GM19467 (cell line): ENCODE results near the gene KRTAP10-4.
"Not testable (repeated sequence)": the region's sequence is repeated elsewhere in the genome, so short reads cannot be mapped to it uniquely, and the experiment has no call there.

Experiments used
- ATAC-seq: cut with Tn5 transposase; IDR thresholded peaks from one replicate; pipeline ENCODE4 v1.9.1; 2021; ENCODE audit warnings: mild to moderate bottlenecking, moderate library complexity; ENCODE audit not compliant: unreplicated experiment

KRTAP10-4 gene

DNA sequence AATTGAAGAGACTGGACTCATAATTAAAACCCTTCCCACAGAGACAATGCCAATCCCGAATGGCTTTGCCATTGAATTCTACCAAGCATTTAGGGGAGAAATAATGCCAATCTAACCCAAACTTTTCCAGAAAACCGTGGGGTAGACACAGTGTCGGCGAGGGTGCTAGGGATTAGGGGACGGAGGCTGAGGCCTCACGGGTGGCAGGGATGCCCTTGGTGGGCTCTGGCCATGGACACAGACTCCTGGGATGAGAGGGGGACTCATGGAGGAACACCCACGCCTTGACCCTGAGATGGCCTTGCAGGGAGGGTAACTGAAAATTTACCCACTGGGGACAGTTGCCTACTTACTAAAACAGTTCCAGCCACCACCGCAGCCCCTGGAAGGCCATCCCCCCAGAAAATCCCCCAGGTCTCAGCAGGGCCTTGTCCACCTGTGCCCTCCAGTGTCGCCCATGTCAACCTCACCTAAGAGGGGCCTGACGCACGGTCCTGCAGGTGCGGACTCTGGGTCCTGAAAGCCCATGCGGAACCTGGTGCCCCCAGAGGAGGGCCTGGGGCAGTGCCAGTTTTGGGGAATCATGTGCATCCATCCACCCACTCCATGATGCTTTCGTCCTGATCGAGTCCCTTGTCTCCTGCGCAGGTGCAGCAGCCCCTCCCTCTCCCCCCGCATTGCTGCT is 5.0 kb downstream of the KRTAP10-4 start:
- ATAC-seq: no peak

DNA sequence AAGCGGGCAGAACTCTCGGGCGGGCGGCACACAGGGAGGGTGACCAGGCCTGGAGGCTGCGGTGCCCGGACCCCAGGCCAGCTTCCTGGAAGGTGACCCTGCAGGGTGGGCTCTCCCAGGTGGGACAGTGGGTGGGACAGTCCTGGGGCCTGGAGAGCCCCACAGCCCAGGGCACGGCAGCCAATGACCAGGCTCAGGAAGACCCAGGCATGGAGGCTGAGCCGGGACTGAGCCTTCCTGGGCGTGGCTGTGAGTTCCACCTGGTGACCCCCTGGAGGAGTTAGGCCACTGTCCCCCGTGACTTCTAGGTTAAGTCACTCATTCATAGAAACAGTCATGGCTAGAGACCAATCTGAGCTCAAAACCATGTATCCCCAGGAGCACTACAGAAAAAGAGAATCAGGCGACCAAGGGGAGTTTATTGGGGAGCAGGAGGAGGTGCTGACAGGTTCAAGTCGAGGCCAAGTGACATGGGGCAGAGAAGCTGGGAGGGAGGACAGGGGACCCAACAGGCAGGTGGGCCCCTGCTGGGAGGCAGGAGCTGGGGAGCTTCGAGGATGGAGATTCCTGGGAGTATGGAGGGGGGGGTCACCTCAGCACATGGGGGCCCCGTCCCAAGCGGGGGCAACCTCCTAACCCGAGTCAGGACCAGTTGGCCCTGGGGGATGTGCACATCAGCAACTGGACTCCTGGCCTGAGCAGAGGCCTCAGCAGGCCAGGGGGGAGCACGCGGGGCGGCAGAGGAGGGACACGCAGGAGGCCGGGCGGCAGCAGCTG is 5.7 kb downstream of the KRTAP10-4 start:
- no peak for ATAC-seq

DNA sequence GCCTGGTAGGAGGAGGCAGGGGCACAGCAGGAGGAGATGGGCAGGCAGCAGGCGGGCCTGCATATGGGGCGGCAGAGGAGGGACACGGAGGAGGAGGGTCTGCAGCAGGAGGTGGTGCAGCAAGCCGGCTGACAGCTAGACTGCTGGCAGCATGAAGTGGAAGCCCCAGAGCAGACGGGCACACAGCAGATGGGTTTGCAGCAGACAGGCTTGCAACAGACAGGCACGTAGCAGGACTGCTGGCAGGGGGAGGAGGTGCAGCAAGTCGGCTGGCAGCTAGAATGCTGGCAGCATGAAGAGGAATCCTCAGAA is 6.3 kb downstream of the KRTAP10-4 start:
- ATAC-seq: no peak

DNA sequence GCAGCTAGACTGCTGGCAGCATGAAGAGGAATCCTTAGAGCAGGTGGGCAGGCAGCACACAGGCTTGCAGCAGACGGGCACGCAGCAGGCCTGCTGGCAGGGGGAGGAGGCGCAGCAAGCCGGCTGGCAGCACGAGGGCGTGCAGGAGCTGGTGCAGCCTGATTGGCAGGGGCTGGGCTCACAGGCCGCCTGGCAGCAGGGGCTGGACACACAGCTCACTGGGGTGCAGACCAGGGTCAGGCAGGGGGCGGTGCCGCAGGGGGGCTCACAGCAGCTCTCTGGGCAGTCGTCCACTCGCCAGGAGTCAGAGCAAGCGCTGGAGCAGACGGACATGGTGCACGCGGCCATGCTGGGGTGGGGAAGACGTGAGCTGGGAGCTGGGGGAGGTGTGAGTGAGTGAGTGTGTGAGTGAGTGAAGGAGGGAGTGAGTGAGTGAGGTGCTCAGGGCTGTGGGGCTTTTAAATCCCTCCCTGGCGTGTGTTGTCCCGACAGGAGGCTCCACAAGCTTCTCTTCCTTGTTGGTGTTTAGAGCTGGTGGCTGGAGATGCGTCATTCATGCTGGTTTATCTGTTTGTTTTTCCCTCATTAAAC is 6.8 kb downstream of the KRTAP10-4 start, which contains the start of gene KRTAP10-5:
Gene KRTAP10-5, minus strand, starts transcription at position 374 of the 591 bp plus-strand sequence. Its CDS starts 26 bp downstream, at position 348.
- not testable (repeated sequence) for ATAC-seq

DNA sequence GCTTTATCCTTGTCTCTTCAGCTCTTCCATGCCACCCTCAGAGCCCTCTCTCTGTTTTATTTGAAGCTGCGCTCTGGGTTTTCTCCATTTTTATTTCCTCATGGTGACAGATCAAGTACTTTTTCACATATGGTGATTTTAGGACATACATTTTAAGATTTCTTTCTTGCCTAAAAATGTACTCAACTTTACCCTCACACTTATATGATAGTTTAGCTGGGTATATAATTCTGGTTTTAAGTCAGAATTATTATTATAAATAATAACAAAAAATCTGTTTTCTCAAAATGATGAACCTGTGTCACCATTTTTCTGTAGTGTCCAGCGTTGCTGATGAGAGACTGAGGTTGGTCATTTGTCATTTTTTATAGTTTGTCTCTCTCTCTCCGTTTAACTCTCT is 7.6 kb downstream of the KRTAP10-4 start:
- ATAC-seq: no peak

DNA sequence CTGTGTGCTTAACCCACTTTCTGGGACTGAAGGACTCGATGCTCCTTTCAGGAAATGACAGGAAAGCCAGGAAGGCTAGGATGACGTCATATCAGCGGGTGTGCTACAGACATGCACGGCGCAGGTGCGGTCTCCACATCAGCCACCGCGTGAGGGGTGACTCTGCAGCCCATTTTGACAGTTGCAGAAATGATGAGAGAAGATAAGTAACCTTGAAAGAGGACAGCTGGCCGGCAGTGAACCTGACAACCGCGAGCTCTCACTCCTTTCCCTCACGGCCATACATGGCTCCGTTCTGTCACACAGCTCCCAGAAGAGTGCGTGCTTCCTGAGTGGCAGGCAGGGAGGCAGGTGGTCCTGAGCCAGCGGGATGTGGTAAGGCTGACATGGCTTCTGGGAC is 8.5 kb downstream of the KRTAP10-4 start:
- ATAC-seq: no peak

DNA sequence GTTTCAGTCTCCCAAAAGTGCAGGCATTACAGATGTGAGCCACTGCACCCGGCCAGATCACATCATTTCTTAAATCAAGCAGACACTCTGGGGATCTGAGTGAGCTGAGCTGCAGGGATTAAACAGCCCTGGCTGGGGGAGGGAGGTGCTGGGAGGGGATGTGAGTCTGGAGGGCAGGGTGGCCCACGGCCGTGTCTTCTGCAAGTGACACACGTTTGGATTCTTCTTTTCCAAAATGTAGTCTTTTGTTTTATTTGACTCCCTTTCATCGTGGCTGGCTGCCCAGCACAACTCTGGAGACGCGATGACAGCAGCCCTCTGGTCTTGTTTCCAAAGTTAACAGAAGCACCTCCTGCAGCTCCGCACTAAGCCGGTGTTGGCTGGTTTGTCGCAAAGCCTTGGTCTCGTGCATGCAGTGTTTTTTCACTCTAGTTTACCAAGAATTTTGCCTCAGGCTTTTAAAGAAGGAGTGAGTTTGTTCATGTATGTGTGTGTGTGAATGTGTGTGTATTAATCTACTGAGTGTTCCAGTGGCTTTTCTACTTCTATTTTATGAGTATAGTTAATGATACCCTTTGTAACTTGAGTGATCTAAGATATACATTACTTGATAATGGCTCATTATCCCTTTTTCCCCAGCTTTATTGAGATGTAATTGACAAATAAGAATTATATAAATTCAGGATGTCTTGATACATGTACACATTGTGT is 9.7 kb downstream of the KRTAP10-4 start:
- no peak for ATAC-seq

DNA sequence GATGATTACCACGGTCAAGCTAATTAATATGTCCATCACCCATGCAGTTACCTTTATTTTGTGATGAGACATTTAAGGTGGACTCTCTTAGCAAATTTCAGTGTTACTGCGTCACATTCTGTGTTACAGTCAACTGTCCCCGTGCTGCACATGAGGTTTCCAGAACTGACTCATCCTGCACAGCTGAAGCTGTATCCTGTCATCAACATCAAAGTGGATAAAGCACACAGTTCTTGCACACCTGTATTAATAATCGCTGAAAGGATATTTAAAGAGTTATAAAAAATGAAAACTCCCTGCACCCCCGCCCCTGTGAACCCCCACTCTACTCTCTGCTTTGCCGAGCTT is 10.2 kb downstream of the KRTAP10-4 start:
- ATAC-seq: no peak

DNA sequence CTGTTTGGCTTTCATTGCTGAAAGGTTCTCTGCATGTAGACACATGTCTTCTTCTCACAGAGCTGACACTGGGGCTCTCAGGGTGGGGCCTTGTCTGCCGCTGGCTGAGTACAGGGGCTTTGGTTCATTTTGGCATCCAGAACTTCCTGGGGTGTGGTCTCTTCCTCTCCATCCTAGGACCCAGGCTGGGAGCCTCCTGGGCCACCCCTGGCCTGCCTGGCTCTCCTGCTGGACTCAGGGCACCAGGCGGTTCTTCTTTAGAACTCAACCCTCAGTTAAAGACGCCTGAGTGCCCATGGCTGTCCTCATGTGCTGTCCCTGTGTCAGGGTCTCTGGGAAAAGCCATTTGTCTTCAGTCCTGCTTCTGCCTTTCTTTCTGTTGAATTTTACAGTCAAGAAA is 12.4 kb downstream of the KRTAP10-4 start:
- no peak for ATAC-seq

DNA sequence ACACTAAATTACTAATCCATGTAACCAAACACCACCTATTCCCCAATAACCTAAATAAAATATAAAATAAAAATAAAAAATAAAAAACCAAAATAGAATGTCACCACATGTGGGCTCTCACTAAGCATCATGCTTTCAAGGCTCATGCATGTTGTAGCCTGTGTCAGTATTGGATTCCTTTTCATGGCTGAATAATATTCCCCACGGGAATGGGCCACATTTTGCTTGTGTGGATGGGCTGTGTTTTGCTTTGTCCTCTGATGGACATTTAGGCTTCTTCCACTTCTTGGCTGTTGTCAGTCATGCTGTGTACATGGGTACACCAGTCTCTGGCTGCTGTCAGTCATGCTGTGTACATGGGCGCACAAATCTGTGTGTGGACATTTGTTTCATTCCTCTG is 15.6 kb downstream of the KRTAP10-4 start:
- ATAC-seq: no peak

DNA sequence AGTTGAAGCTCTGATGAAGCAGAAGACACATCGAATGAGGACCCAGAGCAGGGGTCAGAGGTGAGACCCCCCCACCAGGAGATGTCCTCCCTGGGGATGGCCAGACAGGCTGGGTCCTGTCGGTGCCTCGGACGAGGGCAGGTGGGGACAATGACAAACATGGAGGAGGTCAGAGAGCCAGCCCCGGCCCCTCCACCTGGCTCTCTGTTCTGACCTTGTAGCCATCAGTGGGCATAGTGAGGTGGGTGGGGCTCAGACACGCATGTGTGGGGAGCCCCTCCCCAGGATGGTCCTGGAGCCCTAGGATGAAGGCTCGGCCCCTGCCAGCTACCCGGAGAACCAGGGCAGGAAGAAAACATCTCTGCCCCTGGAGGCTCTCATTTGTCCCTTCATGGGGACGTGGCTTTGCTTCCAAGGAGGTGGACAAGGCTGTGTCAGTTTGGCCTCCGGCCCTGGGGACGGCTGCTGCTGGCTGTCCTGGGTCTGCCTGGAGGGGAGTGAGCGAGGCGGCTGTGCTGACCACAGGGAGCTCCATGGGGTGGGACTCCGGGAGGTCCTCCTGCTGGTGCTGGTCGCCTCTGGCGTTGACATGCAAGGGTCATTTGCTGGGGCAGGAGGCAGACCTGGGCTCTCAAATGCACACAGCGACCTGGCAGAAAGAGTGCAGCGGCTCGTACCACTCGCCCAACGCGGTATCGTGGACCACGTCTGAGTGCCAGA is 16.2 kb downstream of the KRTAP10-4 start:
- no peak for ATAC-seq

DNA sequence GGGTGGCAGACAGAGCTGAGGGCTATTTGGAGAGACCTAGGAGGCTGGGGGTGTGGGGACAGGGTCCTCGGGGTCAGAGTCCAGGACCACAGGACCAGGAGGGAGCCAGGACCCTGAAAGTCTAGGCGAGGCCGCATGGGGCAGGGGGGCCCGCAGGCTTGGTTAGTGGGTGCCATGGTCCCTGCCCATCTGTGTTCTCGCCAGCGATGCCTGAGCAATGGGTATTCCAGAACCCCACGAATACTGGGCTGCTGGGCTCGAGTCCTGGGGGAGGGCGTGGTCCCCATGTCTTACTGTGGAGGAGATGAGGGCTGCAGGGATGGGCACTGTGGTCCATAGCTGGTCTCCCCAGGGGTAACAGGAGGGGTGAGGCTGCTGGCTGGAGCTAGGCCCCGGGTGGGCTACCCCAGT is 16.8 kb downstream of the KRTAP10-4 start:
- no peak for ATAC-seq

DNA sequence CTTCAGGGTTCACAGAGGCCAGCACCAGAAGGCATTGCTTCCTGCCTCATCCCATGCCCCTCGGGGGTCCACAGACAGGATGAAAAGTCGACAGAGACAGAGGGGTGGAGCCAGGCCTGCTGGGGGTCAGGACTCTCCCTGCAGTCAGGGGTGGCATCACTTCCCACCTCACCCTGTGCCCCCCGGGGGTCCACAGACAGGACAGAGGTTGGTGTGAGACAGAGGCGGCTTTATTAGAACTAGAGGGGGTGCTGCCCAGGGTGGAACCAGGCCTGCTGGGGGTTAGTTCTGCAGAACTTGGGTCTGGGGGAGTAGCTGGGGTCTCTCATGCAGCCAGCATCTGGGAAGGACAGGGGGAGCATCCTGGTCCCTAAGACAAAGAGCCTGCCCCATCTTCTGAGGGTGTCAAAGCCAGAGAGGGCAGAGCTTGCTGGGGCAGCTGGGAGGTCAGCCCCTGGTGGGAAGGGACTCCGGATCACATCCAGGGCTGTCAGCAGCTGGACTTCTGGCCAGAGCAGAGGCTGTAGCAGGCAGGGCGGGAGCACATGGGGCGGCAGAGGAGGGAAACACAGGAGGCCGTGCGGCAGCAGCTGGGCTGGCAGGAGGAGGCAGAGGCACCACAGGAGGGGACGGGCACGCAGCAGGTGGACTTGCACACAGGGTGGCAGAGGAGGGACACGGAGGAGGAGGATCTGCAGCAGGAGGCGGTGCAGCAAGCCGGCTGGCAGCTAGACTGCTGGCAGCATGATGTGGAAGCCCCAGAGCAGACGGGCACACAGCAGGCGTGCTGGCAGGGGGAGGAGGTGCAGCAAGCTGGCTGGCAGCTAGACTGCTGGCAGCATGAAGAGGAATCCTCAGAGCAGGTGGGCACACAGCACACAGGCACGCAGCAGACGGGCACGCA is 17.6 kb downstream of the KRTAP10-4 start:
- ATAC-seq: not testable (repeated sequence)

DNA sequence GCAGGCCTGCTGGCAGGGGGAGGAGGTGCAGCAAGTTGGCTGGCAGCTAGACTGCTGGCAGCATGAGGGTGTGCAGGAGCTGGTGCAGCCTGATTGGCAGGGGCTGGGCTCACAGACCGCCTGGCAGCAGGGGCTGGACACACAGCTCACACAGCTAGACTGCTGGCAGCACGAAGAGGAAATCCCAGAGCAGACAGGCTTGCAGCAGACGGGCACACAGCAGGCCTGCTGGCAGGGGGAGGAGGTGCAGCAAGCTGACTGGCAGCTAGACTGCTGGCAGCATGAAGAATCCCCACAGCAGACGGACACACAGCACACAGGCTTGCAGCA is 18.2 kb downstream of the KRTAP10-4 start:
- ATAC-seq: not testable (repeated sequence)

DNA sequence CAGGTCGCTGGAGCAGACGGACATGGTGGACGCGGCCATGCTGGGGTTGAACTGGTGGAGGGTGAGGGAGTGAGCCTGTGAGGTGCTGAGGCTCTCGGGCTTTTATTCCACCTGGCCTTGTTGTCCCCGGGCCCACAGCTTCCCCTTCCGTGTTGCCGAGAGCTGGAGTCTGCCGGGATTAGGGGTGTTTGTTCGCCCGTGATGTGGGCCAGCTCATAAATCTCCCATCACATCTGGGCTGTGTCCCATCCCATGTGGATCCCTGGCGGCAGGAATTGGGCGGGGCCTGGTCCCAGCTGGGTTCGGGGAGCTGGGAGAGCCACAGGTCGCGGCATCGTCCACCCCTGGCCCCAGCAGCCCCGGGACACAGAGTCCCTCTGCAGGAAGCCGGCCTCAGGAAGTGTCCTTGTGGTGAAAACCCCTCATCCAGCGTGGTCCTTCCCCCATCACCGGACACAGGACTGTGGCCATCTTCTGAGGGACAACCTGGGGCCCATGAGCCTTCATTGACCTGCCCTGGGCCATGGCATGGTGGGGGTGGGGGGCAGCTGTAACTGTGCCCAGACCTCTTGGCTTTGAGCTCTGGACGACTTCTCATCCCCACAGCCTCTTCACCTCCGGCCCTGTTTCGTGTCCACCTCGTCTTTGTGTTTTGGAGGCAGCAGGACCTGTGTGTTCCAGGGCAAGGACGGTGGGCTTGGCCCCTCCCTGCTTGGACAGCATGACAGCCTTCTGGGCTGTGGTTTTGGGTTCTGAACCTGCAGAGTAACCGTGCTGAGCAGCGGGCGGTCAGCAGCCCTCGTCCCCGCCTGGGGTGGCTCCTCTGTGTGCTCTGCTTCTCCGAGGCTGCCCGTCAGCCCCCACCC is 19.1 kb downstream of the KRTAP10-4 start, which contains the start of gene KRTAP10-6:
Gene KRTAP10-6, minus strand, starts transcription at position 60 of the 866 bp plus-strand sequence. Its CDS starts 21 bp downstream, at position 39.
- ATAC-seq: no peak

DNA sequence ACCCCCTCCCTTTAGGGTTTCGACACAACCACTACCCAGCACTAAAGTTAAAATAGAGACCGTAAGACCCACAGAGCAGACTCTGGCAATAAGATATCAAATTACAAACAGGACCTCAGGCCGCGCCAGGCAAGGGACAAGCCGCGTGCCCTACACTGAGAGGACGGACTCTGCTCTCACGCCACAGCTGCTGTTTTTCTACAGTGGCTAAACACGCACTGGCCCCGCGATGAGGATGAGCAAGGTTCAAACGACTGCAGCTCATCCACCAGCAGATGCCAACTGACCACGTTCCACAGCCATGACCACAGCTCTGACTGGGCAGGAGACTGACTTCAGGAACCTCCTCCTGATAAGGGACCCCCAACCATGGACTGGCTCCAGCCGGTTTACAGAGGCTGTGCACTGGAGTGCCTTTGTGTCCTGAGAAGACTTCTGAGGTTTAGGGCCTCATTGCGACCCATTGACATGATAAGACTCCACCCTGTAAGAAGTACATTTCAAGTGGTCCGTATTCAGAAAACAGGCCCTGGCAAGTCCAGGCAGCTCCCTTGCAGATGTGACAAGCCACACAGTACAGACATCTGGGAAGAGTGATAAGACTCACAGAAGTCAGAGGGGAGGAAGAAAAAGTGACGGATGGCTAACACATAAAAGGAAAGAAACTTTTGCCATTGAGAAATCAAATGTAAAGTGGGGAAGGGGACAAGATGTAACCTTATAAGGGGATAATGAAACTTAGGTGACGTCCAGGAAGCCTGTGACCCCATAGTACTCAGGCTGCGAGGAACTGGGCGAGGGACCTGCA is 20.3 kb downstream of the KRTAP10-4 start:
- no peak for ATAC-seq

DNA sequence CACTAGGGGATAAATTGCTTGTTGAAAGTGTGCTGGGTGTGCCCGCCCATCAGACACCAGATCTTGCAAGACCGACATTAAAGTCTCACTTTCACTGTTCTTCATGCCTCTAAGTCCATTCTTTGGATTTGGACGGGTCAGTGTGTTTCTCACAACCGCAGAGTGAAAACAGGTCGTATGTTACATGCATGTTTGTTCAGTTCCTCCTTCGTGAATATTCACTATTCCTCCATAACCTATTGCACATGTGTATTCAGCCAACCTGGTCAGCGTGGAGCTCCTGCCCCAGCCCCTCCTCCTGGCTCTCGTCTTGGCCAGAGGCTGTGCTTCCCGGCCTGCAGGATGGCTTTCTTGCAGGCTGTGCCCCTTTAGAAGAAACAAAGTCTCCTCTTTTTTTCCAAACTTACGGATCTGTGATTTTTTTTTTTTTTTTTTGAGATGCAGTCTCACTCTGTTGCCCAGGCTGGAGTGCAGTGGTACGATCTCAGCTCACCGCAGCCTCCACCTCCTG is 20.9 kb downstream of the KRTAP10-4 start:
- ATAC-seq: no peak

DNA sequence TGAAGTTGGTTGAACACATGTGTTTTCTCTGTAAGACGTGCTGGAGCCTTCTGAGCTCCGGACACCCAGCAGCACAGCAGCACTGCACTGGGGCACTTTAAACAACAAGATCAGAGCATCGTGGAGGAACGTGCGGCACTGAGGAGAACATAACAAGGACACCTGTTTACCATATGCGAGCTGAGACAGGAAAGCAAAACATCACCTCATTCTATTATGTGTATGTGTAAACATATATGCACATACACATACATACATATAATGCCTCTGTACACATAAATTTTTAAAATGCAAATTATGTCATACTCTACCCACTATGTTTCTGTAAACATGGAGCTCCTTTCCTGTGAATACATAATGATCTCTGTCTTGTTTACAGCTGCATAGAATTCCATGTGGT is 22.0 kb downstream of the KRTAP10-4 start:
- no peak for ATAC-seq
